Thoracic aorta (tissue), 2 donors: ENCODE measurements around the gene MDP1. TPM values are rescaled to one million over a fixed set of nuclear protein-coding genes. Genes with fewer than 3 reads are reported as not detected.
A peak's percentile ranks its signal among the peaks of the same experiment; 100 is the strongest.

Experiments used
- ATAC-seq: fragments of 150-250 bp; one replicate; pipeline ENCODE4 v1.8.0; 2017; ENCODE audit warnings: low read depth; ENCODE audit not compliant: insufficient number of reproducible peaks, low FRiP score
- DNase-seq: peaks from one replicate; pipeline ENCODE4 v3.0.0-alpha.2; 2020; ENCODE audit warnings: low spot score
- H3K27ac ChIP-seq, 2 donors: fragments of 200-600 bp; sonication (generic); 1 replicate in 1 of 2; 2 replicates in 1 of 2; pipeline ENCODE4 v1.5.1; 2016; ENCODE audit warnings: mild to moderate bottlenecking in 2 of 2, moderate library complexity in 2 of 2
- H3K27me3 ChIP-seq: fragments of 200-600 bp; sonication (generic); replicated peaks from 2 replicates; pipeline ENCODE4 v1.6.0; 2016; ENCODE audit warnings: mild to moderate bottlenecking; ENCODE audit not compliant: insufficient read depth
- H3K36me3 ChIP-seq: fragments of 200-600 bp; sonication (generic); one replicate; pipeline ENCODE4 v1.5.1; 2016
- H3K4me1 ChIP-seq, 2 donors: fragments of 200-600 bp; sonication (generic); 1 replicate in 1 of 2; 2 replicates in 1 of 2; pipeline versions ENCODE4 v1.5.1 to v1.6.0; 2016; ENCODE audit warnings: low read depth in 2 of 2, mild to moderate bottlenecking in 1 of 2; ENCODE audit not compliant: control insufficient read depth in 1 of 2
- H3K4me3 ChIP-seq: fragments of 200-600 bp; sonication (generic); 2 replicates; pipeline ENCODE4 v1.5.1; 2016; ENCODE audit warnings: mild to moderate bottlenecking
- H3K9me3 ChIP-seq: fragments of 200-600 bp; sonication (generic); 2 replicates; pipeline ENCODE4 v1.5.1; 2016
- total RNA-seq, 2 donors: library from RNA; depleted of rRNA; stranded (reverse); fragments of >200 nt; gene quantifications; one replicate each; pipeline versions ENCODE4 v1.1.0 to v1.2.3, GENCODE V29; 2016
- TF ChIP-seq, protein P1 (sequence below): fragments of 200-600 bp; sonication (generic); IDR thresholded peaks from one replicate; pipeline ENCODE4 v1.5.1; 2019; ENCODE audit warnings: antibody characterized with exemption

The MDP1 gene
- total RNA-seq, 2 donors from 2014 or later = 15.7 to 24.0 TPM

GRCh38 chr14:24241829-24242443 lies 26.1 kb upstream of the MDP1 start:
- no peaks in the 10 kb centered on the region for H3K9me3 ChIP-seq
- ATAC-seq (peak; percentile 82), DNase-seq (peak; percentile 72)
- peaks cover 19 to 39% of the 10 kb centered on the region in 2 donors for H3K4me1 ChIP-seq
- TF ChIP-seq, protein P1, sequence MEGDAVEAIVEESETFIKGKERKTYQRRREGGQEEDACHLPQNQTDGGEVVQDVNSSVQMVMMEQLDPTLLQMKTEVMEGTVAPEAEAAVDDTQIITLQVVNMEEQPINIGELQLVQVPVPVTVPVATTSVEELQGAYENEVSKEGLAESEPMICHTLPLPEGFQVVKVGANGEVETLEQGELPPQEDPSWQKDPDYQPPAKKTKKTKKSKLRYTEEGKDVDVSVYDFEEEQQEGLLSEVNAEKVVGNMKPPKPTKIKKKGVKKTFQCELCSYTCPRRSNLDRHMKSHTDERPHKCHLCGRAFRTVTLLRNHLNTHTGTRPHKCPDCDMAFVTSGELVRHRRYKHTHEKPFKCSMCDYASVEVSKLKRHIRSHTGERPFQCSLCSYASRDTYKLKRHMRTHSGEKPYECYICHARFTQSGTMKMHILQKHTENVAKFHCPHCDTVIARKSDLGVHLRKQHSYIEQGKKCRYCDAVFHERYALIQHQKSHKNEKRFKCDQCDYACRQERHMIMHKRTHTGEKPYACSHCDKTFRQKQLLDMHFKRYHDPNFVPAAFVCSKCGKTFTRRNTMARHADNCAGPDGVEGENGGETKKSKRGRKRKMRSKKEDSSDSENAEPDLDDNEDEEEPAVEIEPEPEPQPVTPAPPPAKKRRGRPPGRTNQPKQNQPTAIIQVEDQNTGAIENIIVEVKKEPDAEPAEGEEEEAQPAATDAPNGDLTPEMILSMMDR = peak; percentile 62
- H3K27me3 ChIP-seq = no peaks in the 10 kb centered on the region
- peaks cover 32% of the 10 kb centered on the region for H3K36me3 ChIP-seq
- peak overlapping the region; percentile 92 to 98 for H3K27ac ChIP-seq
- peak overlapping the region; percentile 76 for H3K4me3 ChIP-seq

DNA sequence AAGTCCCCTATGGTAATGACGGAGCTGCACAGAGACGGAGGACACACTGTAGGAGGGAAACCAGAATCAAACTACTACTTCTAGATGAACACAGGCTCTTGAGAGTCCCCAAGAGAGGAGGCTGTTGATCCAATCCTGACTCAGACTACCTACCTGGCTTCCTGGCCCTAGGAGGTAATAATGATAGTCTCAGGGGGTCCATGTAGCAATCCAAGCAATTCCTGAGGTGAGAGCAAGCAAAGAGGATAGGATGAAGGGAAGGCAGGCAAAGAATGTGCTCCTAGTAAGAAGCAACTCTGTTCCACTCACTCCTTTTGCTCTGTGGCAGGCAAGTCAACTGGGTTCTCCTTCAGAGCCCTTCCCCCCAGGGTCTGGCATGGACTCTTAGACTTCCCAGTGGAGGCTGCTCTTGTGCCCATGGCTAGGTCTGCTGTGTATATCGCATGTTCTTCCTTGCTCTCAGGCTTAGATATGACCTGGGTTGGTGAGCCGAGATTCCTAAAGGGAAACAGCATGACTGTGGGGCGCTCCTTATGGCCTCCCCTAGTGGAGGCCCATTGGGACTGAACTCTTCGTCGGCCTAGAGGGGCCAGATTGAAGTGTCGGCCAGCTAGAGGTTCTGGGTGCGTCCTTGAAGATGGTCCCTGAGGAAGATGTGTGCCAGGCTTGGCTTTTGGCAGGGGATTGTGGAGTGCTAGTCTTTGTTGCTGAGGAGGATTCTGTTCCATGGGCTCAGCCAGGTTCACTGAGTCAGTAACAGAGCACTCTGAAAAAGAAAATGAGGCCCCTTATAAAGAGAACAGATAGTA lies 24.4 kb upstream of the MDP1 start:
- peak overlapping the region; percentile 92 to 98 for H3K27ac ChIP-seq
- H3K9me3 ChIP-seq = no peaks in the 10 kb centered on the region
- H3K27me3 ChIP-seq = no peaks in the 10 kb centered on the region
- peaks cover 46% of the 10 kb centered on the region for H3K36me3 ChIP-seq
- H3K4me3 ChIP-seq = no peak overlapping the region
- peaks cover 19 to 39% of the 10 kb centered on the region in 2 donors for H3K4me1 ChIP-seq
- no peak for ATAC-seq
- no peak for DNase-seq
- TF ChIP-seq, protein P1 = no peak

- TF ChIP-seq, protein P1 = no peak
- Histone ChIP-seq H3K36me3 (peaks cover 46% of the 10 kb centered on the region), H3K4me3 (no peak overlapping the region), H3K9me3 (no peaks in the 10 kb centered on the region), H3K27ac (no peak overlapping the region), H3K4me1 (peaks cover 25 to 51% of the 10 kb centered on the region in 2 donors), H3K27me3 (no peaks in the 10 kb centered on the region)
- ATAC-seq = no peak
- no peak for DNase-seq
Observed at GRCh38 chr14:24238527-24239037, 22.7 kb upstream of the MDP1 start.

GRCh38 chr14:24238123-24238522 lies 22.3 kb upstream of the MDP1 start:
- H3K4me1 ChIP-seq = peaks cover 27 to 51% of the 10 kb centered on the region in 2 donors
- H3K9me3 ChIP-seq = no peaks in the 10 kb centered on the region
- DNase-seq = no peak
- H3K27me3 ChIP-seq = no peaks in the 10 kb centered on the region
- TF ChIP-seq, protein P1 = no peak
- H3K36me3 ChIP-seq = peaks cover 46% of the 10 kb centered on the region
- ATAC-seq = no peak
- no peak overlapping the region for H3K27ac ChIP-seq
- no peak overlapping the region for H3K4me3 ChIP-seq

GRCh38 chr14:24237463-24237955 lies 21.6 kb upstream of the MDP1 start:
- no peak overlapping the region for H3K27ac ChIP-seq
- peaks cover 46% of the 10 kb centered on the region for H3K36me3 ChIP-seq
- DNase-seq = no peak
- TF ChIP-seq, protein P1 = no peak
- no peaks in the 10 kb centered on the region for H3K27me3 ChIP-seq
- ATAC-seq = no peak
- H3K4me3 ChIP-seq = no peak overlapping the region
- no peaks in the 10 kb centered on the region for H3K9me3 ChIP-seq
- H3K4me1 ChIP-seq = peaks cover 27 to 54% of the 10 kb centered on the region in 2 donors
